Vagina (tissue), 2 donors: Measurements from ENCODE around the gene HIVEP2. TPM values are rescaled to one million over a fixed set of nuclear protein-coding genes. Genes with fewer than 3 reads are reported as not detected.

Experiments
- DNase-seq, 2 donors: peaks; one replicate each; pipeline ENCODE4 v3.0.0-alpha.2; 2017; ENCODE audit errors: extremely low spot score in 2 of 2
- H3K27ac ChIP-seq: fragments of 200-600 bp; sonication (generic); one replicate; pipeline ENCODE4 v1.5.1; 2019
- H3K27me3 ChIP-seq: fragments of 200-600 bp; sonication (generic); one replicate; pipeline ENCODE4 v1.5.1; 2019
- H3K36me3 ChIP-seq, 2 donors: fragments of 200-600 bp; sonication (generic); one replicate each; pipeline ENCODE4 v1.5.1; 2017 to 2019
- H3K4me1 ChIP-seq: fragments of 200-600 bp; sonication (generic); one replicate; pipeline ENCODE4 v1.5.1; 2019
- H3K4me3 ChIP-seq, 2 donors: fragments of 200-600 bp; sonication (generic); 1 replicate in 1 of 2; 2 replicates in 1 of 2; pipeline ENCODE4 v1.5.1; 2016 to 2019
- H3K9me3 ChIP-seq: fragments of 200-600 bp; sonication (generic); one replicate; pipeline ENCODE4 v1.5.1; 2019
- CTCF ChIP-seq, 3 experiments: fragments of 450-650 bp in 2 of 3; fragments of 200-600 bp in 1 of 3; sonication (generic) in 1 of 3; IDR thresholded peaks; one replicate each; pipeline ENCODE4 v1.5.1; 2017 to 2019; ENCODE audit warnings: antibody characterized with exemption in 3 of 3, mild to moderate bottlenecking in 2 of 3, moderate library complexity in 2 of 3
- POLR2A ChIP-seq, 2 donors: fragments of 450-650 bp; IDR thresholded peaks; one replicate each; pipeline ENCODE4 v1.6.1; 2017; ENCODE audit warnings: antibody characterized with exemption in 2 of 2, mild to moderate bottlenecking in 2 of 2, moderate library complexity in 2 of 2
- POLR2AphosphoS5 ChIP-seq, 2 donors: sonication (generic); formaldehyde crosslinking; IDR thresholded peaks; one replicate each; pipeline ENCODE4 v1.9.0; 2017; ENCODE audit warnings: antibody characterized with exemption in 2 of 2, mild to moderate bottlenecking in 2 of 2, low read depth in 1 of 2; ENCODE audit not compliant: insufficient read depth in 1 of 2
- intact Hi-C: fragments of 100-400 bp; cut with DNase I; formaldehyde crosslinking; loops from one replicate; pipeline ENCODE4 v1.15.1; 2023
- total RNA-seq: library from RNA; depleted of rRNA; stranded (reverse); fragments of >200 nt; gene quantifications from one replicate; pipeline ENCODE4 v1.2.3, GENCODE V29; 2016

HIVEP2 gene
- total RNA-seq, 1 donor from 2014 or later: 24.6 TPM

GRCh38 chr6:142863981-142864380 is 81.0 kb downstream of the HIVEP2 start:
- Histone ChIP-seq H3K4me3 (no peak overlapping the region), H3K9me3 (no peaks in the 10 kb centered on the region)

GRCh38 chr6:142861711-142862110 is 83.3 kb downstream of the HIVEP2 start:
- no peak overlapping the region for H3K27ac ChIP-seq
- no peak for TF ChIP-seq POLR2A (IDR thresholded peaks at IDR 0.05)
- no peak for TF ChIP-seq CTCF (IDR thresholded peaks at IDR 0.05)
- TF ChIP-seq POLR2AphosphoS5 (IDR thresholded peaks at IDR 0.05; ENCODE audit: insufficient read depth in 1 of 2, low read depth in 1 of 2): no peak
- no peak for DNase-seq
- H3K36me3 ChIP-seq: no peaks in the 10 kb centered on the region
- no peaks in the 10 kb centered on the region for H3K9me3 ChIP-seq
- H3K4me1 ChIP-seq: no peaks in the 10 kb centered on the region
- no peak overlapping the region for H3K4me3 ChIP-seq
- intact Hi-C loops: no loop called here
- H3K27me3 ChIP-seq: no peaks in the 10 kb centered on the region

More at GRCh38 chr6:142863981-142864380, 81.0 kb downstream of the HIVEP2 start:
- Histone ChIP-seq H3K4me1 (no peaks in the 10 kb centered on the region), H3K27ac (no peak overlapping the region), H3K27me3 (no peaks in the 10 kb centered on the region), H3K36me3 (no peaks in the 10 kb centered on the region)
- TF ChIP-seq POLR2A (IDR thresholded peaks at IDR 0.05) (no peak), POLR2AphosphoS5 (IDR thresholded peaks at IDR 0.05; ENCODE audit: insufficient read depth in 1 of 2, low read depth in 1 of 2) (no peak), CTCF (IDR thresholded peaks at IDR 0.05) (no peak)
- intact Hi-C loops: no loop called here
- DNase-seq: no peak

GRCh38 chr6:142860498-142860897 is 84.5 kb downstream of the HIVEP2 start:
- Histone ChIP-seq H3K36me3 (no peaks in the 10 kb centered on the region), H3K4me3 (no peak overlapping the region), H3K4me1 (no peaks in the 10 kb centered on the region), H3K27ac (no peak overlapping the region), H3K9me3 (no peaks in the 10 kb centered on the region), H3K27me3 (no peaks in the 10 kb centered on the region)
- TF ChIP-seq CTCF (IDR thresholded peaks at IDR 0.05) (no peak), POLR2AphosphoS5 (IDR thresholded peaks at IDR 0.05; ENCODE audit: insufficient read depth in 1 of 2, low read depth in 1 of 2) (no peak), POLR2A (IDR thresholded peaks at IDR 0.05) (no peak)
- no peak for DNase-seq
- intact Hi-C loops: no loop called here

GRCh38 chr6:142857796-142858555 is 87.0 kb downstream of the HIVEP2 start:
- intact Hi-C loops: no loop called here
- H3K27me3 ChIP-seq: no peaks in the 10 kb centered on the region
- no peak overlapping the region for H3K27ac ChIP-seq
- no peak overlapping the region for H3K4me3 ChIP-seq
- H3K4me1 ChIP-seq: peaks cover 10% of the 10 kb centered on the region
- no peaks in the 10 kb centered on the region for H3K9me3 ChIP-seq
- DNase-seq: no peak
- no peaks in the 10 kb centered on the region for H3K36me3 ChIP-seq
- TF ChIP-seq CTCF (IDR thresholded peaks at IDR 0.05): no peak
- no peak for TF ChIP-seq POLR2A (IDR thresholded peaks at IDR 0.05)
- TF ChIP-seq POLR2AphosphoS5 (IDR thresholded peaks at IDR 0.05; ENCODE audit: insufficient read depth in 1 of 2, low read depth in 1 of 2): no peak

GRCh38 chr6:142857233-142857761 is 87.7 kb downstream of the HIVEP2 start:
- TF ChIP-seq POLR2AphosphoS5 (IDR thresholded peaks at IDR 0.05; ENCODE audit: insufficient read depth in 1 of 2, low read depth in 1 of 2): no peak
- TF ChIP-seq CTCF (IDR thresholded peaks at IDR 0.05): no peak
- no peak for TF ChIP-seq POLR2A (IDR thresholded peaks at IDR 0.05)

More at GRCh38 chr6:142857233-142857761, 87.7 kb downstream of the HIVEP2 start:
- Histone ChIP-seq H3K9me3 (no peaks in the 10 kb centered on the region), H3K27me3 (no peaks in the 10 kb centered on the region), H3K4me3 (no peak overlapping the region), H3K27ac (no peak overlapping the region), H3K4me1 (peaks cover 12% of the 10 kb centered on the region), H3K36me3 (no peaks in the 10 kb centered on the region)
- intact Hi-C loops: no loop called here
- DNase-seq: no peak
